Astrocyte of the cerebellum (primary cell): ENCODE measurements around the gene GALNT10.

Source experiments
- DNase-seq: peaks from one replicate; pipeline ENCODE4 v3.0.0-alpha.2; 2011; ENCODE audit warnings: low read depth
- H3K4me3 ChIP-seq: 2 replicates; pipeline ENCODE4 v1.5.1; 2011; ENCODE audit warnings: mild to moderate bottlenecking, low read depth, low read length, moderate library complexity
- CTCF ChIP-seq: IDR thresholded peaks from 2 replicates; pipeline ENCODE4 v1.5.1; 2012; ENCODE audit warnings: low read length, low read depth, moderate library complexity, mild to moderate bottlenecking; ENCODE audit errors: missing control alignments
- in situ Hi-C: cut with HindIII; loops from 2 replicates; pipeline ENCODE4 v1.10.0; 2017; ENCODE audit warnings: low sequenced_read_pairs

The GALNT10 gene

GRCh38 chr5:154244476-154244875 lies 53.9 kb downstream of the GALNT10 start:
- no peak overlapping the region for H3K4me3 ChIP-seq
- no peak for TF ChIP-seq CTCF
- in situ Hi-C loops, result no loop called here
- DNase-seq, result no peak

GRCh38 chr5:154248691-154249090 lies 58.2 kb downstream of the GALNT10 start:
- TF ChIP-seq CTCF, result no peak
- no peak for DNase-seq
- no peak overlapping the region for H3K4me3 ChIP-seq
- in situ Hi-C loops, result no loop called here

- no peak for TF ChIP-seq CTCF
- DNase-seq, result no peak
- no peak overlapping the region for H3K4me3 ChIP-seq
- in situ Hi-C loops, result no loop called here
Observed at GRCh38 chr5:154249826-154250225, 59.3 kb downstream of the GALNT10 start.

- DNase-seq, result no peak
- in situ Hi-C loops, result no loop called here
- TF ChIP-seq CTCF, result no peak
- H3K4me3 ChIP-seq, result no peak overlapping the region
Observed at GRCh38 chr5:154251529-154251928, 61.0 kb downstream of the GALNT10 start.

GRCh38 chr5:154253807-154254206 lies 63.3 kb downstream of the GALNT10 start:
- in situ Hi-C loops, result no loop called here
- no peak overlapping the region for H3K4me3 ChIP-seq
- DNase-seq, result no peak
- no peak for TF ChIP-seq CTCF

GRCh38 chr5:154254896-154255295 lies 64.4 kb downstream of the GALNT10 start:
- in situ Hi-C loops, result no loop called here
- no peak for TF ChIP-seq CTCF
- no peak overlapping the region for H3K4me3 ChIP-seq
- no peak for DNase-seq

- H3K4me3 ChIP-seq, result no peak overlapping the region
- DNase-seq, result no peak
- in situ Hi-C loops, result no loop called here
- no peak for TF ChIP-seq CTCF
Observed at GRCh38 chr5:154257046-154257445, 66.5 kb downstream of the GALNT10 start.
